Dermis microvascular lymphatic vessel endothelial cell (primary cell): ENCODE measurements around the gene HOXA4. TPM values are rescaled to one million over a fixed set of nuclear protein-coding genes. Genes with fewer than 3 reads are reported as not detected.

Source experiments
- DNase-seq, 2 donors: peaks; one replicate each; pipeline versions ENCODE4 v3.0.0 to v3.0.0-alpha.2; 2010; ENCODE audit warnings: low read depth in 2 of 2
- total RNA-seq: library from RNA; depleted of rRNA; stranded (reverse); fragments of >200 nt; gene quantifications from 2 replicates; pipeline ENCODE4 v1.2.1, GENCODE V29; 2014

The HOXA4 gene
- total RNA-seq, 1 donor from 2014 or later = 0.51 TPM

DNA sequence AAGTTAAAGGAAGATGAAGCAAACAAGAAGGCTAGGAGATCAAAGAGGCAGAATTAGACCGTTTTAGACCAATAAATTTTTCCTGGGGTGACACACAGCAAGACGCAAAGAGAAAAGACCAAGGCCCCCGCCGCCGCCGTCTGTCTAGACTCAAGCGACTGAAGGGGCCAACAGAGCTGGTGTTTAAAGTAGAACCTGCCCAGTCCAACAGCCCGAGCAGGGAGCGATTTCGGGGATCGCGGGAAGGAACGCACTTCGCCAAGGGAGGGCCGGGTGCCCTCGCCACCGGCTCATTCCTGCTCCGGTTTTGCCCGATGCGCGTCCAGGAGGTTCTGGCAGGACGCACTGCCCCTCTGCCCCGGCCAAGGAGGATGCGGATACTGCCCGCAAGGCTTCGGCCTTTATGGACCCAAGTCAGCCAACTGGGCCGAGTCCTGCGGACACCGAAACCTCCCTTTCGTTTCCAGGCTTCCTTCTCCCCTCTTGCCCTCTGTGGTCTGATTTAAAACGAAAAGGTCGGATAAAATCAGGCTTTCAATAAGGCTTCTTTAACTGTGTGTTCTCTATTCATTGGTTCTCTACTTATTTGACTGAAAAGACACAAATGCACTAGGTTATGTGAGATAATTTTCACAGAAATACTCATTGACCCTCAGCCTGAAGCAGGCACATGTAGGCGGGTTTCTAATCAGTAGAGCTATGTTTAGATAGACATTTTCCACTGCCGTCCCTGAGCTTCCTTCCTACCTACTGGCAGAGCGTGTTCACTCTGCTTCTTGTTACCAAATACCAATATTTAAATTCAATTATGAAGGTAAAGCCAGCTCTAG is 28.1 kb upstream of the HOXA4 start:
- DNase-seq = no peak

DNA sequence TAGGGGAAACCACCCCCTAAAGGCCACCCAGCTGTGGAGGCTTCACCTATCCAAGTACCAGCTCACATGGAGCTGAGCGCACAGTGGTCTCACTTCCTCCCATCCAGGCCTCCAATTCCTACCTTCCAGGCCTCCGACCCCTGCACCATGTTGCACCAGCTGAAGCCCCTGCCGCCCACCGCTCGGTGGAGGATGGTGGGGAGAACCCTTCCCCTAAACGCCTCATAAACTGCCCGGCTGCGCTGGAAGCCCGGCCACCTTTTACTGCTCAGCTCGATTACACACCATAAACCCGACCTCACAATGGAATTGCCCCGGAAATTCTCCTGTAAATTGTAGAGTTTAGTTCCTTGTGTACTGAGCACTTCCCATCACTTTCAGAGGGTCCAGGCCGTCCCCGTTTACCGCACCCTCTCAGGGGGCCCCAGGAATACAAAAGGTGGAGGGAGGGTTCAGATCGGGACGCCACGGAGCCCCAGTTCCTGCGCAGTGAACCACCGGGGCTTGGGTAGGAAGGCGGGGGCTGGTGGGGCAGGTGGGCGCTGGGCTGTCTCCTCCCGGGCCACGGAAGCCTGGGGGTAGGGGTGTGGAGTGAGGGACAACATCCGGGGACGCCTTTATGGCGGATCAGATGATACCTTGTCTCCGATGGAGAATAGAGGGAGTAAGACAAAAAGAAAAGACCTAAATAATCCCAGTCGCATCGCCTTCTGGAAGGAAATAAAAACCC is 27.3 kb upstream of the HOXA4 start:
- no peak for DNase-seq

DNA sequence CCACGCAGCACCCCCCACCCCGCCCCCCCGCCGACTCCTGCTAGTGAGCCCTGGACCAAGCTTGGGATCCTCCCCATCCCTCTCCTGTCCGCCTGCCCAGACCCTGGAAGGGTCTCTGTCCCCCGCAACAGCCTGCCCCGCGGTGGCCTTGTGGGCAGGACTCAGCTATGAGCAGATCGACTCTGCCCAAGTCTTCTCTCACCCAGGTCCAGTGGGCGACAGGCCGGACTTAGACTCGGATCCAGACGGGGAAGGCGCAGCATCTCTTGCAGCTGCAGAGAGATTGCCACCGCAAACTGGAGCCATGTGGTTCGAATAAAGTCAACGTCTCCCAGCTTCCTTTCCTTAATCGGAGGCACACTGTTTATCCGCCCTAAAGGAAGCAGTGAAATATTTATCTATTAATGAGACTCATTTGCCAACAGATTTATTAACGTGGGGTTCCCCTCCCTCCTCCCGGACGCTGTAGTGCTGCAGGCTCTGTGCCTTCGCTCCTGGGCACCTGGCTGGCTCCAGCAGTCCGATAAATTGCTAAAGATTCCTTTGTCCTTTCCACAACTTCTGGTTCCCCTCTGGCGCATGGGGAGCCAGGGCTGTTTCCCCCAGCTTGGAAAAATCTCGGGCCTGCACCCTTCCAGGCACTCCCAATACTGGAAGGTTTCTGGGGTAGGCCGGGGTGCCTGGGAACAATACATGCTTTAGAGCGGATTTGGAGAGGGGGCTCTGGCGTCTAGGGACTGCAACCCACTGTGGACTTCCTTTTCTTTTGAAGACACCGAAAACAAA is 26.6 kb upstream of the HOXA4 start:
- DNase-seq = peak in 1 of 2 donors; percentile 12

DNA sequence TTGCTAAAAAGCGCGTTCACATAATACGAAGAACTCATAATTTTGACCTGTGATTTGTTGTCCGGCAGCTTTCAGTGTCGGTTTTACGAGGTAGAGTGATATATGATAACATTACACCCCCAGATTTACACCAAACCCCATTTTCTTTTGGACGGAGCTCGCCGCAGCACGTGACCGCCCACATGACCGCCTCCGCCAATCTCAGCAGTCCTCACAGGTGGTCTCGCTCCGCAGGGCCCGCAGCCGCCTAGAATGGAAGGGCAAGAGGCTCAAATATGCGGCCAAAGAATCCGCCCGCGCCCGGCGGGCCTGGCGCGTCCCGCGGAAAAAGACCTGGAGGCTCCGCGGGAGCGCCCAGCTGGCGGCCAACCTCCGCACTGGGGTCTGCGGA is 25.9 kb upstream of the HOXA4 start, which contains the start of gene HOXA7:
Gene HOXA7 (minus strand): TSS at position 168 of the 391 bp plus-strand sequence. CDS start 130 bp downstream, at position 38.
- DNase-seq = peak in 1 of 2 donors; percentile 85

DNA sequence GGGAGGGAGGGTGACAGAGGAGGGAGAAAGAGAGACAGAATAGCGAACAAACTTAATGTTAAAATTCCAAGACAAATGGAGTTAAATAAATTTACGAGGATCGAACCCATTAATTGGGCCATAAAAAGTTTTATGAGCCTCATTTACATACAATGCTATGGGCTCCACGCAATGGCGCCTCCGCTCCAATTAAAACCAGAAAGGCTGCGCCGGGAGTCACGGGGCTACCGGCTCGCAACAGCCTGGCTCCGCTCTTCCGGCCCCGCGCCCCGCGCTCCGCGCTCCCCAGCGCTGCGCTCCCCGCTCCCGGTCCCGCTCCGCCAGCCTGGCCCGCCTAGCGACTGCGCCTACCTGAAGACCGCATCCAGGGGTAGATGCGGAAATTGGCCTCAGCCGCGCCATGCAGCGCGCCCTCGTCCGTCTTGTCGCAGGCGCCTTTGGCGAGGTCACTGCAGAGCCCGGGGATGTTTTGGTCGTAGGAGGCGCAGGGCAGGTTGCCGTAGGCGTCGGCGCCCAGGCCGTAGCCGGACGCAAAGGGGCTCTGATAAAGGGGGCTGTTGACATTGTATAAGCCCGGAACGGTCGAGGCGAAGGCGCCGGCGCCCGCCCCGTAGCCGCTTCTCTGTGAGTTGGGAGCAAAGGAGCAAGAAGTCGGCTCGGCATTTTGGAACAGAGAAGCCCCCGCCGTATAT is 25.4 kb upstream of the HOXA4 start:
- peak in 1 of 2 donors; percentile 82 for DNase-seq

DNA sequence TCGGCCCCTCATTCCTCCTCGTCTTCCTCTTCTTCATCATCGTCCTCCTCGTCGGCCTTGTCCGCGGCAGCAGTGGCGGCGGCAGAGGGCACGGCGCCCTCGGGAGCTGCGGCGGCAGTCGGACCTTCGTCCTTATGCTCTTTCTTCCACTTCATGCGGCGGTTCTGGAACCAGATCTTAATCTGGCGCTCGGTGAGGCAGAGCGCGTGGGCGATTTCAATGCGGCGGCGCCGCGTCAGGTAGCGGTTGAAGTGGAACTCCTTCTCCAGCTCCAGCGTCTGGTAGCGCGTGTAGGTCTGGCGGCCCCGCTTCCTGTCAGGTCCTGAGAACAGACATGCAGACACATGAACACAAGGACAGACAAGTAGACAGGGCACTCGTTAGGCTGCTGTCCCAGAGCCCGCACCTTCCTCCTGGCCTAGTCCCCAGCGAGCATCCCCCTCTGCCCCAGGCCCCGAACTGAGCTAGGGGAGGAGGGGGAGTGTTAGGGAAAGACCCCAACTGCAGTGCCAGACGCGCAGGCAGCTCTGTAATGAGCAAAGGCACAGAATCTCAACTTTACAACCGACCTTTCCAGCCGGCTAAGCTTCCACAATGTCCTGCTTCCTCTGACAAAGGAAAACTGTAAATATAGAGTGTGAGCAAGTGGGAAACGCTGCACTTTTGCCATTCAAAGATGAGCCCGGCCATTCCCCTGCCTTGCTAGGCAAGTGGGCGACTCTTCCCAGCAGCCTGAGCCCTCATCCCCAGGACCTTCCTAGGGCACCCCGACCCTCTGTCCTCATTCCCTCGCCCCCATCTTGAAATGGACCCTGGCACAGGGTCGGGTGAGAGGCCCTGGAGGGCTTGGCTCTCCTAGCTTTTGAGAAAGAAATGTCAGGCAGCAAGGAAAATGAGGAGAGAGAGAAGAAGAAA is 24.6 kb upstream of the HOXA4 start:
- DNase-seq = peak in 1 of 2 donors; percentile 50

DNA sequence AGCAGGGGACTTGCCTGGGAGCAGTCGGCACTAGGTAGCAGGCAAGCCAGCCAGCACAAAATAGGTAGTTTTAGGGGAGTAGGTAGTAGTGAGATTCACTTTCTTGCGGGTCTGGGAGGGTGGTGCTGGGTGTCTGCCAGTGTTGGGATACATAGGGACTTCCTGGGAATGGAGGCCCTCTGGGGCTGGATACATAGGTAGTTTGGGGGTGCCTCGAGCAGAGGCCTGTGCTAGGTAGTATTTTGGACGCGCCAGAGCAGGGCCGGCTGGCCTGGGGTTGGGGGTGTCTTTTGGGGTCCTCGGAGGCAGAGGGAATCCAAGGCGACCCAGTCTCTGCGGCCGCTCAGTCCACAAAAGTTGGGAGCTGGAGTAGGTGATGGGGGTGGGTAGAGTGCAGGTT is 23.8 kb upstream of the HOXA4 start:
- no peak for DNase-seq

DNA sequence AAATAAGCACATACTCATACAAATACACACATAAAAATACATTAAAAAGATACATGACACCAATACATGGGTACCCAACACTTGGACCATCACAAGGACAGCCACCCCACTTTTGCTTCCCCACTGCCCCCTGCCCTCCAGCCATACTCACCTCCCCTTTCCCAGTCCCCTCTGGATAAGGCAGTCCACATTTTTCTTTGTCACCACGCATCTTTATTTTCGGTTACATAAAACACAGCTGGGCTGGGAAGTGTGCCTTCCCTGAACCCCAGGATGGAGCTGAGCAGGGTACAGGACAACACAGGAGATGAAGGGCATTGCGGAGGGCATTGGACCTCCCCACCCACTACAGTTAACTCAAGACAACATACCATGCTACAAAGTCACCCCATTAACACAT is 23.0 kb upstream of the HOXA4 start:
- no peak for DNase-seq

DNA sequence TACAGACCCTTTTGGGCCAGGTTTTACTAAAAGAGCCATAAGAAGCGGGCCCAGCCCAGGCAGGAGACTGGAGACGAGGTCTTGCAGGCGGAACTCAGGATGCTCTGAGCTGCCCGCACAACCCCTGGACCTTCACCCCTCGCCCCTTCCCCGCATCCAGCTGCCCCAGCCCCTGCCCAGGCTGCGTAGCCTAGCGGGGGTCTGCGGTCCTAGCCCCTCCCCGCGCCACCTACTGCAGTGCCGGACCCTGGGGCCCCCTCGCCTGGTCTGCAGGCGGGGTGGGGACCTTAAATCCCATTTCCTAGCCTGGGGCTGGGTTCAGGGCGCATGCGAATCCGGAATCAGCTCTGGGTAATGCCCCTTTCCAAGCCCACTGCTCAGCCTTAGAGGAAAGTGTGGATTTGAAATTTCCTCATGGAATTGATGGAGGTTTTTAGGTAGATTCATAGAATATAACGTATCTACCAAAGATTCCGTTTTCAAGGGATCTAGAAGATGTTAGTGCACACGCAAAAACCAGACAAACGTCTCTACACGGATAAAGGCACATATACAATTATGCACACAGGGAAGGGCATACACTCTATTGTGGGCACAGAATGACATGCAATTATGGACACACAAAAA is 22.4 kb upstream of the HOXA4 start:
- DNase-seq = no peak

DNA sequence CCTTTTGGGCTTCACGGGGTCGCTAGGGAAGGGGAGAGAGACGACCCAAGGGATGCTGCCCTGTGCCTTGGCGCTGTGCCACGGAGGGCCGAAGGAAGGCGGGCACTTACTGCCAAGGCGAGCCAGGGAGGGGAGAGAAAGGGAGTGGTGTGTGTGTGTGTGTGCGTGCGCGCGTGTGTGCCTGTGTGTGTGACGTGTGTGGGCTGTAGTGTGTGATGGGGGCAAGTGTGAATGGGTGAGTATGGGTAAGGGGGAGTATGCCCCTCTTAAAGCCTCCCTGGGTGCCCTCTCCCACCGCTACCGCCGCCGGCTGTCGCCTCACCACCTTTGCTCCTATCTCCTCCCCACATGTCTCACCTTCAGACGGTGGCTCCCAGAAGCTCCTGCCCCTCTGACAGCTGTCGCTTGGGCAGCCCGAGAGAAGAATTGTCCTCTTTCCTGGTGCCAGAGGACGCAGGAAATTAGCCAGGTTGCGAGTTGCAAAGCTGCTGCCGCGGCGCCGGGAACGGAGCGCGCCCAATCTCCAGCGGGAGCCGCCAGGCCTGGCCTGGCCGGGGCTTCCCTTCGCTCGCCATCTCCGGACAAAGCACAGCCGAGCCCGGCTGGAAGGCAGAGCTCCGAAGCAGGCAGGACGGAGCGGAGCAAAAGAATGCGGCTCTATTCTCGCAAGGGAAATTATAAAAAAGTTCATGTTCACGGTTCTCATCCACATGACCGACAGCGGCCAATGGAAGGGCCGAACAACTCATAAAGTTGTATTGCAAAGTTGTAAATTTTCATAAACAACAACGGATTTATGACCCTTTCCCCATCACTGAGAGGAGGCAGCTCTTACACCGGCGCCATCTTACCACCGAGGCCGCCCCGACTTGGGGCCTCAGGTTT is 21.6 kb upstream of the HOXA4 start, which contains the start of gene HOXA3:
Gene HOXA3 (minus strand): TSS at position 653 of the 885 bp plus-strand sequence. CDS start 41,943 bp downstream, outside the sequence.
- DNase-seq = peak; percentile 78 to 83

DNA sequence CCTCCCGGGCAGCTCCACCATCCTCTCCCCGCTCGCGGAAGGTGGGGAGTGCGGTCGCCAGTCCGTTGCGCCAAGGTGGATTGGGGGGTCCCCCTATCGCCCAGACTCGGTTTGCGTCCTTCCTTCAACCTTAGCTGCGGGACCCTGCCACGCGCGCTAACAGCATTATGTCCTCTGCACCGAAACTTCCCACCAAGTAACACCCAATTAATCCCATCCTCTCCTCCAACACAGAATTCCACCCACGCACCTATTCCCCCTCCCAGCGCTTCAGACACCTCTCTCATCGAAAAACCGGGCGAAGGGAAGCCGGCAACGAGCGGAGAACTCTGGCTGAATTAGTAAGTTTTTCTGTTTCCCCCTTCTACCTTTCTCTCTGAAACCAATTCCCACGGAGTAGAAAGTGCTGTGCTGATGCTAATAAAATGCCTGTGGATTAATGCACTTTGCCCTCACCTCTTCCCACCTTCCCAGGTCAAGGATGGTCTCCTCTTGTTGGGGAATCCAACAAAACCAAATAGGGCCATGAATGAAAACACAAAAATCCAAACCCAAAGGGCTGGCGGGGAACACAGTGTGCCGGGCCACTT is 20.9 kb upstream of the HOXA4 start:
- peak in 1 of 2 donors; percentile 11 for DNase-seq

DNA sequence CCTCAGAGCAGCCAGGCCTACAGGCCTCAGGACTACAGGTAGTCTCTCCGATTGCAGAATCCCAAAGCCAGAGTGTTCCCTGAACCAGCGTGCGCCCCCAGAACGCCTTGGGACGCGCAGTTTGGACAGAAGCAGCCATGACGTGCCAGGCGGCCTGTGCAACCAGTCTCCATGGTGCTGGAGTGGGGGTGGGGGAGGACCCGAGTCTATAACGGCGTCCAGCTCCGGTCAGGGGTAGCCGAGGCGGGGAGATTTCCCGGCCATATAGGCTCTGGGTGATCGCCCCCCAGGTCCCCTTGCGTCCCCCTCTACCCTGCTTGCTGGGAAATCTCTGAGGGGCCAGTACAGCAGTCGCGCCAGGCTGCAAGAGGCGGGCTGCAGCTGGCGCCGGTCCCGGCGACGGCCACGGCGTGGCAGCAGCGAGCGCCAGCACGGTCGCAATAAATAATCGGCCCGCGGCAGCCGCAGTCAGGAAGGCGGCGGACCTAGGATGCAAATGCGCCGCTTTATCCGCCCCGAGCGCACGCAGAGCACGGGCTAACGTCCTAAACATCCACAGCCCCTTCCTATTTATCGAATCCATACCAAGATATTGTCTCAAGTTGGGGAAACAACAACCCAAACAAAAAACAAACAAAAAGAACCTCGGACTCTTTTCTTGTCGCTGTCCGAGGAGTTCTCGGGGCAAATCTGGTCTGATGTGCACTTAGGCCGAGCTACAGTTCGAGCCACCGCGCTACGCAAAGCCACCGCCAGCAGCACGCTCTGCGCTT is 20.2 kb upstream of the HOXA4 start:
- DNase-seq = peak; percentile 68 to 91

DNA sequence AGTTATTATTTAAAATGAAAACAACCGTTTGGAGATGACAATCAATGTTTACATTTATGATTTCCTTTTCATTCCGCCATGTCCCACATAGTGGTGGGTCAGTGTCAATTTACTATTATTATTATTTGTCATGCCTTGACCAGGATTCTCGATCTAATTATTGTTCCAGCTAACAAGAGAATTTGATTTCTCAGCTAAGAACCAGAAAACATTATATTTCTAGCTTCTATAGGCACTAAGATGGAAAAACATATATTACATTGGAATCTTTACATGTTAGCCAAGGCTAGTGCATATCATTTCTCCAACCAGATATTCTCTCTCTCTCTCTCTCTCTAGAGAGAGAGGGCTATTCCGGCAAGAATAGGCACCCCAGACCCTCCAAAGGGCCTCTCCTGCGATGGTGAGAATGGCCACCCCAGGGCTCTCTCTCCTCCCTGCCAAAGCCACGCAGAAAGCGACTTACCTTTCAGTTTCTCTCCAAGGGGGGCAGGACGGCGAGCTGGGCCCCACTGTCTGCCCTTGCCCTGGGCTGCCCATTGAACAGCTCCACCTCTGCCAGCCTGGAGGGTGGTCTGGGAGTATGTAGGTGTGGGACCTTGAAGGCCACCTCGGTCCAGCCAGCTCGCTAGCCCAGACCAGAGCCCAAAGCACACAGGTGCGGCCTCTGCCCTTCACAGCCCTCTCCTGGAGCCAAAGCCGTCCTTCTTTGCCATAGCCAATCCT is 19.4 kb upstream of the HOXA4 start:
- peak in 1 of 2 donors; percentile 26 for DNase-seq

DNA sequence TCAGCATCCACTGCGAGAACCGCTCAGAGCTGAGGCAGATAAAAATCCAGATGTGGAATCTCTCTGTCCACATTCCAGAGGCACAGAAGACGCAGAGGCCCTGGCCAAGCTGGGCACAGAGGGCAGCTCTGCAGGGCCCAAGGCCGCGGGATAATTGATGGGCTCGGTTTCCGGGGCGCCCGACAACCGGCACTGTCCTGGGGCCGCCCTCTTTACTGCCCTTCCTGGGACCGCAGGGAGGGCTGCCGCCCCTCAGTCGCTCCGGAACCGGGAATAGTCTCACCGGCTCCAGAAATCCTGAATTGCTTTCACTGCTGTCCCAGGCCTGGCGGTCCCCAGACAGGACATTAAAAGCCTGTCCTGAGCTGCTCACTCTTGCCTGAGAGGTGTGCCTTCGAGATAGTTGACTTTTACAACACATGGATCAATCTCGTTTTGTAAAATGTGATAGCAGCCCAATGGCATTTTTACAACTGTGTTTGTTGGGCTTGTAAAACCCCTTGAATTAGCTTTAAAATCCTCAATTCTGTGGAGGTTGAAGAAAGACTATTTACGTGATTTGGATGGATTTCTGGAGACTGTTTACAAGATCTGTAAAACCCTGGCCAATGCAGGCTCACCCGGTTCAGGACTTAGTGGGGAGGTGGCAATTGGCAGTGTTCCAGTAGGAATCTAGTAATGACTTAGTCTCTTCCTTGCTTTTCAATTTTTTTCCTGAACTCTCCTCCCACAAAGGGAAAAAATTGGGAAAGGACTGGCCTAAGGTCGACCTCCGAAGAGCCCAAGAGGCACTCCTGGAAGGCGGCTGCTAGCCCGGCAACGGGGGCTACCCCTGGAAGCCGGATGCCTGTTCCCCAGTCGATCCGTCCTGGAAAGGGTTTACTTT is 18.4 kb upstream of the HOXA4 start:
- peak in 1 of 2 donors; percentile 53 for DNase-seq

DNA sequence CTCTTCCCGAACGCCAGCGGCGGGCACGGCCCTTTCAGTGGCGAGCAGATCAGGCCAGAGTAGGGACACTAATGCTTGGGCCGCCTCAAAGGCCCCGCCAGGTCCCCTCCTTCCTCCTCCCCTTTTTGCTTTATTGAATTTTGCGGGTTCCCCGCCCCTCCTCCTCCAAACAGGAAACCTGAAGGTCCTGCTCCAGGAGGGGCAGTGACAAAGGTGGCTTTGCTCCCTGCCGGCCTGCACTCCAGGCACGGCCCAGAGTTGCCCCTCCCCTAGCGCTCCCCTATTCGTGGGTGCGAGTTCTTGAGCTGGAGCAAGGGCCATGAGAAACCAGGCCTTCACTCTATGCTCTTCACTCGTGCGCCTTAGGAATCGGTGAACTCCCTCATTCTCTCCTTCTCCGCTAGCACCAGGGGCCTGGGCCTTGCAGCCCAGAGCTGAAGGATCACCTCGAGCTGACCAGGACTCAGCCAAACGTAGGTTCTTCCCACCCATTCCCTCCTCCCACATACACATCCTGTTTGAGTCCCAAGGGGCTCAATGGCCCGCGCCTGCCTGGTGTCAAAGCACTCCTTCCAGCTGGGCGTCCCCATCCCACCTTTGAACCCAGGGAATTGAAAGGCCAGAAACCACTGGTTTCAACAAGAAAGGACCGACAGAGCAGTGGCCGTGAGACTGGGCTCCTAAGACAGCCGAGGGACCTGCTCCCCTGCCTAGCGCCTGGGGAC is 17.6 kb upstream of the HOXA4 start:
- peak in 1 of 2 donors; percentile 45 for DNase-seq
